ENCODE measurements around the gene CHCHD6. TPM values are rescaled to one million over a fixed set of nuclear protein-coding genes. Genes with fewer than 3 reads are reported as not detected.

Gene CHCHD6
- polyA plus RNA-seq, 1 donor from 2014 or later: 102 TPM

DNA sequence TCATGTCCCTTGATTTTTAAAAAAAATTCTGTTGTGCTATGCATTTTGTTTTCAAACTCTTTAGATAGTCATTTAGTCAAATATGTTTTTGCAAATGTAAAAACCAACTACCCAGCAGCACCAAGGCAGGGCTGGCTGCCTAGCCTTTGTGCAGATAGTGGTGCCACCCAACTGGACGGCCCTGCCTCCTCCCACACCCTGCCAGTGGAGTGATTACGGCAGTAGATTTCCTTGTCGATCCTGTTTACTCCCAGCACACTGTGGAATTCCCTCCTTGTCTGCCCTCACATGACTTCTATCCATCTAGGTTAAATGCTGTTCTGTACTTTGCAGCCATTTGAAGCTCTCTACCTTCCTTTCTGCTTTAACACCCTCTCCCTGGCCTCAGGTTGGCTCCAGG is 199.5 kb downstream of the CHCHD6 start:
- no peak for TF ChIP-seq RAD21 (conservative IDR thresholded peaks at IDR 0.05)
- no peak for TF ChIP-seq EZH2 (IDR thresholded peaks at IDR 0.05; ENCODE audit: borderline replicate concordance, insufficient read depth, low read length, poor library complexity, severe bottlenecking)
- H4K20me1 ChIP-seq (ENCODE audit: insufficient read depth): no peaks in the 10 kb centered on the region

GRCh38 chr3:126907557-126907956 is 203.5 kb downstream of the CHCHD6 start:
- no peak overlapping the region for H3K27ac ChIP-seq (ENCODE audit: low read length)
- H2AFZ ChIP-seq (ENCODE audit: low read depth, low read length): no peak overlapping the region
- no peak overlapping the region for H3K9ac ChIP-seq (ENCODE audit: low read length)
- no peak overlapping the region for H3K4me3 ChIP-seq (ENCODE audit: low read length)
- no peak overlapping the region for H3K4me2 ChIP-seq (ENCODE audit: low read length)
- H3F3A ChIP-seq (ENCODE audit: insufficient read depth, low read length, poor library complexity, severe bottlenecking): no peaks in the 10 kb centered on the region
- no peaks in the 10 kb centered on the region for H3K36me3 ChIP-seq (ENCODE audit: insufficient read depth, low read length)
- no peaks in the 10 kb centered on the region for H3K27me3 ChIP-seq (ENCODE audit: insufficient read depth, low read depth, low read length)
- no peaks in the 10 kb centered on the region for H3K79me2 ChIP-seq (replicated peaks; ENCODE audit: insufficient read depth, low read length)
- H3K9me2 ChIP-seq (ENCODE audit: insufficient read depth, low read length): no peaks in the 10 kb centered on the region
- TF ChIP-seq, protein P1, sequence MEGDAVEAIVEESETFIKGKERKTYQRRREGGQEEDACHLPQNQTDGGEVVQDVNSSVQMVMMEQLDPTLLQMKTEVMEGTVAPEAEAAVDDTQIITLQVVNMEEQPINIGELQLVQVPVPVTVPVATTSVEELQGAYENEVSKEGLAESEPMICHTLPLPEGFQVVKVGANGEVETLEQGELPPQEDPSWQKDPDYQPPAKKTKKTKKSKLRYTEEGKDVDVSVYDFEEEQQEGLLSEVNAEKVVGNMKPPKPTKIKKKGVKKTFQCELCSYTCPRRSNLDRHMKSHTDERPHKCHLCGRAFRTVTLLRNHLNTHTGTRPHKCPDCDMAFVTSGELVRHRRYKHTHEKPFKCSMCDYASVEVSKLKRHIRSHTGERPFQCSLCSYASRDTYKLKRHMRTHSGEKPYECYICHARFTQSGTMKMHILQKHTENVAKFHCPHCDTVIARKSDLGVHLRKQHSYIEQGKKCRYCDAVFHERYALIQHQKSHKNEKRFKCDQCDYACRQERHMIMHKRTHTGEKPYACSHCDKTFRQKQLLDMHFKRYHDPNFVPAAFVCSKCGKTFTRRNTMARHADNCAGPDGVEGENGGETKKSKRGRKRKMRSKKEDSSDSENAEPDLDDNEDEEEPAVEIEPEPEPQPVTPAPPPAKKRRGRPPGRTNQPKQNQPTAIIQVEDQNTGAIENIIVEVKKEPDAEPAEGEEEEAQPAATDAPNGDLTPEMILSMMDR (IDR thresholded peaks at IDR 0.05; ENCODE audit: poor library complexity, severe bottlenecking): no peak
- TF ChIP-seq TAF1 (IDR thresholded peaks at IDR 0.05; ENCODE audit: low read depth) (no peak), SMC3 (conservative IDR thresholded peaks at IDR 0.05; ENCODE audit: poor library complexity) (no peak), MXI1 (conservative IDR thresholded peaks at IDR 0.05; ENCODE audit: poor library complexity, severe bottlenecking) (no peak), EZH2 (IDR thresholded peaks at IDR 0.05; ENCODE audit: borderline replicate concordance, insufficient read depth, low read length, poor library complexity, severe bottlenecking) (no peak), EP300 (conservative IDR thresholded peaks at IDR 0.05; ENCODE audit: poor library complexity, severe bottlenecking) (no peak), REST (IDR thresholded peaks at IDR 0.05; ENCODE audit: borderline replicate concordance) (no peak), RAD21 (conservative IDR thresholded peaks at IDR 0.05) (no peak), POLR2AphosphoS5 (IDR thresholded peaks at IDR 0.05) (no peak)
- H4K20me1 ChIP-seq (ENCODE audit: insufficient read depth): no peaks in the 10 kb centered on the region
- no peaks in the 10 kb centered on the region for H3K9me3 ChIP-seq (ENCODE audit: low read length)

More for the DNA sequence above, 199.5 kb downstream of the CHCHD6 start:
- H3K4me3 ChIP-seq (ENCODE audit: low read length): no peak overlapping the region
- H3K79me2 ChIP-seq (replicated peaks; ENCODE audit: insufficient read depth, low read length): no peaks in the 10 kb centered on the region
- no peaks in the 10 kb centered on the region for H3F3A ChIP-seq (ENCODE audit: insufficient read depth, low read length, poor library complexity, severe bottlenecking)
- H3K4me2 ChIP-seq (ENCODE audit: low read length): no peak overlapping the region
- no peak overlapping the region for H3K9ac ChIP-seq (ENCODE audit: low read length)
- no peaks in the 10 kb centered on the region for H3K36me3 ChIP-seq (ENCODE audit: insufficient read depth, low read length)
- no peaks in the 10 kb centered on the region for H3K9me3 ChIP-seq (ENCODE audit: low read length)
- H3K9me2 ChIP-seq (ENCODE audit: insufficient read depth, low read length): no peaks in the 10 kb centered on the region
- H3K27ac ChIP-seq (ENCODE audit: low read length): no peak overlapping the region
- H3K27me3 ChIP-seq (ENCODE audit: insufficient read depth, low read depth, low read length): no peaks in the 10 kb centered on the region
- H2AFZ ChIP-seq (ENCODE audit: low read depth, low read length): no peak overlapping the region

Data from neural cell (in vitro differentiated cells).